OCI-LY3 (cell line): ENCODE results near the gene TMC7.

Source experiments
- CTCF ChIP-seq: fragments of 200-600, 300-600 bp; sonication (generic); IDR thresholded peaks from 2 replicates; pipeline ENCODE4 v1.5.1; 2014; ENCODE audit warnings: antibody characterized with exemption, low read length, low read depth
- EZH2phosphoT487 ChIP-seq: fragments of 200-600 bp; shearing (Covaris generic); IDR thresholded peaks from 2 replicates; pipeline ENCODE4 v1.6.1; 2018; ENCODE audit warnings: antibody characterized with exemption, mixed run types, low read depth

- TF ChIP-seq EZH2phosphoT487 (no peak), CTCF (no peak)
Observed at GRCh38 chr16:18941471-18941870, 42.3 kb upstream of the TMC7 start.
